Measurements from ENCODE around the gene ATP9B.

The ATP9B gene

DNA sequence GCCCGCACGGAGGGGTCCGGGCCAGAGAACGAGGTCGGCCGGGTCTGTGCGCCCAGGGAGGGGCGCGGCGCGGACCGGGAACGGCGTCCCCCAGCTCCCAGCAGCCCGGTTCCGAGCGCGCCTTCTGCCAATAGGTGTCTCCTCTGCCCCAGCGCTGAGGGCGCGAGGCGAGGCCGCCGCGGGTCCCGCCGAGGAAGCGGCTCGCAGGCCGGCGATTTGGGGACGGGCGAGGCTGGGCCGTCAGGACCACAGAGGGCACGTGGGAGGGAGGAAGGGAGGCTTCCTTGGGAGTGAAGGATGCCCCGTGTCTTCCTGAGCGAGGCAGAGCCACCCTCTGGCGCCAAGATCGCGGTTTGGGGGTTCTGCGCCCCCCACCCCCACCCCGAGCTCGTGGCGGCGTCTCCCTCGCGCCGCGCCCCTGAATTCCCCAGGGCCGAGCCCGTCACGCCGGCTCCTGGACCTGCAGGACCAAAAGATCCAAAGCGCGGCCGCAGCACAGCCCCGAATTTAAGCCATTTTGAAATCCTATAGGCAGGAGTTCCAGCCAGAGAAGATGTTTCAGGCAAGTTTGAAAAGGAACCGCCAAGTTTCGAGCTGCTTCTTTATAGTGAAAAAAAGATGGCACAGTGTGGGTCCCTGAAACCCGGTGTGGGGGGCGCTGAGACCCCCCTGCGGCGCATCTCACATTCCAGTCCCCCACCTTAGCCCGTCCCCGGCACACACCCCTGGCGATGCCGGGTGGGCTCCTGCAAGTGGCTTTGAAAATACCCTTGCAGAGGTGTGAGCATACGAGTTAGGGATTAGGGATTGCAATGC lies 327.4 kb downstream of the ATP9B start:
- no peak for DNase-seq (ENCODE audit: low spot score)

DNA sequence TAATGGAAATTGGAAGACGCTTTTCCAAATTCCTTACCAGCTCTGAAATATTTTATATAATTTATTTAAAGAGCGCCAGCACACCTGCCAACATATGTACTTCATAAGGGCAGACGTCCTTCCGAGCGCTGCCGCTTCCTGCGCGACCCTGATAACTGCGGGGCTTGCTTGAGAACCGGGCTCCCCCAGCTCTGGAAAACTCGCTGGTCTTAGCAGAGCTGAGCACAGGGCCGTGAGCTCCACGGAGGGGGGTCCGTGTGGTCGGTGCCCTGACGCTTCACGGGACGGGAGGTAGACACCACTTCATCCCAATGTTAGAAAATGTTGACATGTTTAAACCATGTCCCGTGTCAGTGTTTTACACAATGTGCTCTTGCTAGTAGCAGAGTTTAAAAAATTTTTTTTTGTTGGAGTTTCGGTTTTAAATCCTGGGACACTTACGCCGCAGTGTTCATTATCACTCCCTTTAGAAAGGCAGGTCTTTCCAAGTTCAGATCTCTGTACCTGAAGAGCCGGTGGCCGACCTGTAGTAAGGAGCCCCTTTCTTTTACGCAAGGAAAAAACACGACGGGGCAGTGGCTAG lies 328.1 kb downstream of the ATP9B start:
- DNase-seq (ENCODE audit: low spot score): no peak

DNA sequence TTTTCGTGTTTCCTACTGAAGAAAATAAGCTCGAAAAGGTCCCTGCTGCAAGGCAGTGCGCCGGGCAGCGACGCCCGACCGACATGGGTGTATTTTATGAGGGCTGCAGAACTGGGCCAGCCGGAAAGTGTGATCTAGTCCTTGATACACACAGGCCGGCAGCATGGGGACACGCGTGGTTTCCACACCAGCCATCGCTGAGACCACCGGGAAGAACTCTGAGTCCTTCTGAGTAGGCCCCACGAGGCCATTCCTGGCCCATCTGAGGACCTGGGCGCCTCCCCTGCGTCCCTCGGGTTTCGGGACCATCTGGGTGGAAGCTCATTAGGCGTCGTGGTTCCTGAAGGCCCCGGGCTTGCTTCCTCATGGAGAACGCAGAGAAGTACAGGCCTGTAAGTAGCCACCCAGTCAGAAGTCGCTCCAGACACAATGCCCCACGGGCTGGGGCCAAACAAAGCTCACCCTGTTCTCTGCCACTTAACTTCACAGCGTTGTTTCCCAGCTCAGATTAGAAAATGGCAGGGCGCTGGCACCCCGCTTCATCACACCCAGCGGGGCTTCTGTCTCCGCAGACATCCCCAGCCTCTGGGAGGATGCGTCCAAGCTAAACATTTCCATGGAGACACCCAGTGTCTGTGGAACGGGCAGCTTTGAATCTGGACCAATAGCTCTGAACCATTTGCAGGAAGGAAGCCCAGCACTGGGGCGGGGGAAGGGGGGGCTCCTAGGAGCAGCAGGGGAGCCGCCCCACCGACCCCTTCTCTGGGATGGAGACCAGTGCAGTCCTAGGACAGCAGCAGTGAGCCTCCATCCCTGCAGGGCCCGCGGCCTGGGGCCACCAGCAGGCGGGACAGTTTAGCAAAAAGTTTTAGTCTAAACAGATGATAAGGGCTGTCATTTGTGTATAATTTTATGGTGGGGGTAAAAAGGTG lies 328.9 kb downstream of the ATP9B start:
- no peak for DNase-seq (ENCODE audit: low spot score)

DNA sequence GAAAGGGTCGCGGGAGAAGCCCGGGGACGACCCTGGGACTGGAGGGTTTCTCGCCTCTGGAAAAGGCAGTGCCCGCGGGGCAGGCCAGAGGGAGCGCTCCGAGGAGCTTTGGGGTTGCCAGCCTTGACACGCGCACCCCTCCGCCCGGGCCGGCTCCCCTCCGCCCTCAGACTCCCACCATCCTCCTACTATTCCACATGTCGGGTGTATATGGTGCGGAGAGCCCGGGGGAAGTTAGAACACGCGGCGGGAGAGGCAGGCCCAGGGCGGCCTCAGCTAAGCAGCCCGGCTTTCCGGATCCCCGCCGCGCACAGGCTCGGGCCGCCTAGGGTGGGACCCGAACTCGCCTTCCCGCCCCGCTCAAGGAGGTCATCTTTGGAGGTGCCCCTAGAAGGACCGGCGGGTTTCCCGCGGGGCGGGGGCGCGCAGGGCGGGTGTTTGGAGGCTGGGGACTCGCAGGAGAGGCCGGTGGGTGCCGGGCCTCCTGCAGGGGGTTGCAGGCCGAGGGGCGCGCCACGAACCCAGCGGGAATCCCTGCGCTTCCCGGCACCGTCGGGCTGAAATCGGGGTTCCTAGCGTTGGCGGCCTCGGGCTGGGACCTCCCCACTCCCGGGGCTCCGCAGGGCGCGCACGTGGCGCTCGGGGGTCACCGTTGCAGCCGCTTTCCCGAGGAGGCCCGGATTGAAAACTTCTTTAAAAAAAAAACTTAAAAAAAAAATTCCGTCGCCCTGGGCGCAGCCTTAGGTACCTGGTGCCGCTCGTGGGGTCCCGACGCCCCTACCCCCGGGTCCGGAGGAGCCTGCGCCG lies 330.3 kb downstream of the ATP9B start:
- peak; percentile 40 for DNase-seq (ENCODE audit: low spot score)

DNA sequence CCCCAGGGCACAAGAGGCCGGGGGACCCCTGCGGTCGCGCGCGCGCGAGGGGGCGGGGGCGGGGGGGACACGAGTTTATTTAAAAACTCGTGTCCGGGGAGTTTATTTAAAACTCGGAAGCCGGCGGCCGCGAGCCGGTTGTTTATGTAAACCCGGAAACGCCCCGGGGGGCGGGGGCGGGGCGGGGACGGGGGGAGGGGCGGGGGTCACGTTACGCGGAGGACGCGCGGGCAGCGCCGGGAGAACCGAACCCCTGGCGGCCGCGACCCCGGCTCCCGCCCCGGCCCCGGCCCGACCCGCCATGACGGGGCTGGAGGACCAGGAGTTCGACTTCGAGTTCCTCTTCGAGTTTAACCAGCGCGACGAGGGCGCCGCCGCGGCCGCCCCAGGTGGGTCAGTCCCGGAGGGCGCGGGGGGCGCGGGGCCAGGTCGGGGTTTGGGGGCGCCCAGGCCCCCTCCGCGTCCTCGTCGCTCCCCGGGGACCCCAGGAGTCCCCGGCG lies 330.9 kb downstream of the ATP9B start:
- DNase-seq (ENCODE audit: low spot score): peak; percentile 87

DNA sequence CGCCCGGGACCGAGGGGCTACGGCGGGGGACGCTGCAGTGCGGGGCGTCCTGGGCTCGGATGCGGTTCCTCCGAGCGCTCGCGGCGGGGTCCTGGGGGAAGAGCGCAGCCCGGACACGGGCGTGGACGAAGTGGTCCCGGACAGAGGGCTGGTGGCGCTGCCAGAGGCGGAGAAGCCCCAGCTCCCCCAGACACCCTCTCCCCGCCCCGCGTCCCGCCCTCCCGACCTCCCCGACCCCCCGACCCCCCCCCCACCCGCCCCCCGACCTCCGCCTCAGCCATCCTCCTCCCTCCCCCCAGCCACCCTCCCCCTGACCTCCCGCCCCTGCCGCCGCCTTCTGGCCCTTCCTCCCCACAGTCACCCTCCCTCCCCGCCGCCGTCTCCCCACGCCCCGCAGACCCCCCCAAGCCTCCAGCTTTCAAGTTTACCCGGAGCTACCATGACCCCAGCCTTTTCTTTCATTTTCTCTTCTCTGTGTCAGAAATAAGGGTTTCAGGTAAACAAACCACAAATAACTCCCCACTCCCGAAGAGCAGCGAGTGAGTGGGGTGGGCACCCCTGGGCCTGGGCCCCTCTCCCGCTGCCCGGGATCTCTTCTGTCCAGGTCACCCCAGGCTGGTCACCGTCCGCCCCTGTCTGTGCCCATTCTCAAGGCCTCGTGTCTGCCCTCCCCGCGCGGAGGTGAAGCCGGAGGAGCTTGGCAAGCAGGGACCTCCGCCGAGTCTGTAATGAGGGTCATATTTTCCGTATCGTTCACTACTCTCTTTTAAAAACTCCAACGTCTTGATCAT lies 331.6 kb downstream of the ATP9B start:
- no peak for DNase-seq (ENCODE audit: low spot score)

DNA sequence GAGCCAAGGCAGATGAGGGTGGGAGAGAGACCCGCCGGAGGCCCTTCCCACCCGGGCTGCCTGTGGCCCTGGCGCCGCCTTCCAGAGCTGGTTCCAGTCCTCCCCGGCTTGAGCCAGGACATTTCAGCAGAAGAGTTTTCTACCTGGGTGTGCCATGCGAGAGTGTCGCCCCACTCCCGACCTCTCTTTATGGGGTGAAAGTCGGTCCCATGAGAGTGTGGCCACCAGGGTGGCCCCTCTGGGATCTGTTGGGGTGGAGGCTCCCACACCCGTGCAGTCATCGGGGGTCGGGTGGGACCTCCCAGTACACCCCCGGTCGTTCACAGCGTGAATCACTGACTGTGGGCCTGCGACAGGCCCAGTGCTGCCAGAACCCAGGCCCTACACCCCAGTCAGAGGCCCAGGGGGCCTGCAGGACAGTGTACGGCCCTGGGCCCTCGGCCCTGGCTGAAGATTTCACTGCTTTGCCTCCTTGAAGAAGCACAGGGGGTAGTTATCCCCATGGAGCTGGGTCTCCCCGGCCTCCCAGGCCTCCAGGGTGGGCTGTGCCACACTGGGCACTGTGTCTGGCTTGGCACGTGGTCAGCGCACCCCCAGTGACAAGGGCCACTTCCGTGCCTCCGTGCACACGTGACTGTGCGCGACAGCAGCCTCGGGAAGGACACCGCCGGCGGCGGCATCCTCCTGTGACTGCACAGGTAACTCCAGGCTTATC lies 332.5 kb downstream of the ATP9B start:
- DNase-seq (ENCODE audit: low spot score): no peak

DNA sequence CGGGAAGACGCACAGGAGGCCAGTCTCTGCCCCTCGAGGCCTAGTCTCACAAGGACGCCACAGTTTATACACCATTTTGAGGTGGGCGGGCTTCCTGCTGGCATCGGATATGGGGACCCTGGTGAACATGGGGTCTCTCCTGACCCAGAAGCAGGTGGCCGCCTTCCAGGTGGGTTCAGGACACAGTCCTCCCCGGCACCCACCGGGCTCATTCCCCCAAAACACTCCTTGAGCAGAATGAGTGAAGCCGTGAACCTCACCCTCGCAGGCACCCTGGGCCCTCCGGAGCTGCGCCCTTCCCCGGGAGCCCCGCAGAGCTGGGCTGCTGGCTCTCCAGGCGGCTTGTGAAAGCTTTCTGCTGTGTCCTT lies 333.0 kb downstream of the ATP9B start:
- no peak for DNase-seq (ENCODE audit: low spot score)

DNA sequence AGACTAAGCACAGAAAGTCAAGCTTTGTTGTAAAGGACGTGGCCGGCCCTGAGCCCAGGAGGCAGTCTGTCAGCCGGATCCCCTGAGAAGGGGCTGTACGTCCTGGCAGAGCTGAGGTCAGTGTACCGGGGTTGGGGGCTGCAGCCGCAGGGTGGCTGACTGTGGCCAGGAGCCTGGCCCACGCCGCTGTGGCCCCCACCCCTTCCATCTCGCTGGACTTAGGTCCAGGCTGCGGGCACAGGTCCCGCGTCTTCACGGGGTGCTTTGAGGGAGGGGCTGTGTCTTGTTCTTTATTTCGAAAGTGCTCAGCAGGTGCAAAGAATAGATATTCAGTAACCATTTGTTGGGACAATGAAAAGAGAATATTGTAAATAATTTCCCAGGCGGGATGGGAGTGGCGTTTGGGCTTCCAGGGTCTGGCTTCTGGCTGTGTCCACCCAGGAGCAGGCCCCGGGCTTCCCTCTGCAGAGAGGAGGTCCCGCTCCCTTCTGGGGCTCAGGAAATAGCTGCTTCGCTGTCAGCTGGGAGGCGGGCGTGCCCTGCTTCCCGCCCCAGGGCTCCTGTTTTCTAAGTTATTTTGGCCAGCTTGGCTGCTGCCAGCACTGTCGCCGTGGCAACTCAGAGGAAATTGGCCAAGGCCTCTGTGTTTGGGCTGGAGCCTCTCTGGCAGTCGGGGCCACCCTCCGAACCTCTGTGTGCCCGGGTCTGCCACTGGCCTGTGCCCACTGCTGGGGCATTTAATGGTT lies 334.0 kb downstream of the ATP9B start:
- DNase-seq (ENCODE audit: low spot score): no peak

DNA sequence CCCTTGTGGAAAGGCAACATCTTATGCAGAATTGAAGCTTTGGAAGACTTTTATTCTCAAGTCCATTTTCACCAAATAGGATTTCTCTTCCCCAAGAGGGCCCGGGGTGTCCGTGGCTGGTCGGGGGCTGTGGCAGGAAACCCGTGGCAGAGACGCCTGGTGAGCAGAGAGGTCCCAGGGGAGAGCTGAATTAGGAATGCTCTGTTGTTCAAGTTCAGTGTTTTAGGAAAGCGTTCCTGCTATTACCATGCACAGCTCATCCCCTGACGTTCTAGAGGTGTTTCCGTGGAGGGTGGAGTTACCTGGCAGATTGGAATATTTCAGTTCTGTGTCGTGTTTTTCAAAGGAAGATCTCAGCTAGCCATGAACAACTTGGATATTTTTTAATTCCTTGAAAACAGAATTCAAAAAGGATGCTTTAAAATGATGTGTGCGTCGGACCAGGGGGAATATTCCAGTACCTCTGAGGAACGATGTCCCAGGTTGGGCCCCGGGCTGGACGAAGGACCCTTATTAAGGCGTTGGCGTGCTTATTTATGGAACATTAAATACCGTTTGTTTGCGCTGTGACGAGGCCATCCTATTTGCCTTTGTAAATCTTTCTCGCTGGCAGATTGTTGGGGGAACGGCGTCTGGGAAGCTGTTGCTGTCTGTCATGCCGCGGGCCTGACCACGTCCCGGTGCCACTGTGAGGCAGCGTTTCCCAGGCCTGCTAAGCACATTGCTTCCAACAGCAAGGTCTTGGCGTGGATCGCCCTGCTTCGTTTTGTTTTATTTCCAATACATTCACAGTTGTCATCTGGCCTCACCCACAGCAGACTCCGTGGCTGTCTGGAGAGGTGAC lies 334.8 kb downstream of the ATP9B start:
- no peak for DNase-seq (ENCODE audit: low spot score)

DNA sequence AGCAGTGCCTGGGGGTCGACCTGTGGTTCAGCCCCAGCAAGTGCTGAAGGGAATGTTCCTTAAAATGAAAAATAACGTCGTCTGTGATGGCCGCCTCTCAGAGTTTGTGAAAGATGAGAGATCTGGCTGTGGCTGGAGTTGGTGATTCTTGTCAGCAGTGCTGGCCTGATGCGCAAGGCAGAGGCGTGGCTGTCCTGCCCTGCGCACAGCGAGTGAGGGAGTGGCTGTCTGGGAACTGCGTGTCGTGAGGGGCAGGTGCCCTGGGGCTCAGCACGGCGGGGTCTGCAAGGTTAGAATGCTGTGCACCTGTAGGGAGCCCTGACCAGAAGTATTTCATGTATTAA lies 335.3 kb downstream of the ATP9B start:
- DNase-seq (ENCODE audit: low spot score): no peak

DNA sequence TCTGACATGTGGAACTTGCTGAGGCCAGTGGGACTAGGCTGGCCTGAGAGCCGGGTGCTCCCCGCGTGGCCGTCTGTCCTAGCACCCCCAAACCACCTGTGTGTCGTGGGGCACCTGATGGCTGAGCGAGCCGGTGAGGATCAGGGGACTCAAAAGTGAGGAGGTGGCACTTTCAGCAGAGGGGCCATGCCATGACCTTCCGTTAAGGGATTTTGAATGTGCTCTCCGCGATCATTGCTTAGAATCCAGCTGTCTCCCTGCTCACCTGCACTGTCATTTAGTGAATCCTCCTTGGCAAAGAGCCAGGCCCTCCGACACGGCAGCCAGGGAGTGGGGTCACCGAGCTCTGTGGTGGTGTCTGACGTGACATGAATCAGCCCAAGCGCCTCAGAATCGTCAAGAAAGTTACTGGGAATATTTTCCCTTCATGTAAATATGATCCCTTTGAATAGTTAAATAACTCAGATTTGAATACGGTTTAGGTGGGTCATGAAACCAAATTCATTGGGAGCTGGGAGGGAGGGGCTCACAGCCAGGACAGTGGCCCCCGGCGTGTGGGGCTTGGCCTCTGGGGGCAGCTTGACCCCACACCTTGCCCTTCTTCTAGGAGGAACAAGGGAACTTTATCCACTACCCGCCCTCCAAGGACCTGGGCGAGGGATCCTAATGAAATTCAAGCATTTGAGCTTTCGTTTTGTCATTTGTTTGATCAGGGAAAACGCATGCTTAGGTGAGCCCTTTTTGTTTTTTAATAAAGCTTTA lies 336.0 kb downstream of the ATP9B start:
- DNase-seq (ENCODE audit: low spot score): no peak

DNA sequence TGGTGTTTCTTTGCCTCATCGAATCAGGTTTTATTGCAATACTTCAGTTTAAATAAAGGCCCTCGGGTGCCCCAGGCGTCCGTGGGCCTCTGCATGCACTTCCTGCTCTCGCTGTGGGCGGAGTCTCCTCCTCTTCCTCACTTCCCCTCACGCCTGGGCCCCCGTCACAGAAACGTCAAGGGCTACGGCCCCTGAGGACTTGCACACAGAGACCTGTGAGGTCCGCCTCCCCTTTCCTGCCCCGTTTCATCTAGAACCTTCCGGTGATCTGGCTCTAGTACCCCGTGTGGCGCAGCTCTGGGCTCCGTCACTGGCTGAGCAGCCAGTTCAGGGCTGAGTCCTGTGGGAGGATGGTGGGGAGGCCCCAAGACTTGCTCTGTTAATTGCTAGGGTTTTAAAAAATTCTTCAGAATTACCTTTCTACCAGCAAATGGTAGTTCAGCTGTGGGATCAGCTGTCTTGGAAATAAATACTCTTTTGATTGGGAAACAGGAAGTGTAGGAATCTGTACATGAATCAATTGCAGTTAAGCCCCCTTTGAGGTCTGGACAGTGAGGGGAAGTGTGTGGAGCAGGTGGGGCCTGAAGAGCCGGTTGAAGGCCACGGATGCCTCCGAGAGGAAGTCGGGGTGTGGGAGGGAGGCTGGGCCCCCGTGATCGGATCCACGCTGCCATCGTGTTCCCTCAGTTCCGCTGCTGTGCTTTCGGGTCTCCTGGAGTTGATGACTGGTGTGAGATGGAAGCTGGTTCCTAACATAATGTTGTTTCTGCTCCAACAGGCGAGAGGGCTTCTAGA lies 336.8 kb downstream of the ATP9B start:
- no peak for DNase-seq (ENCODE audit: low spot score)

DNA sequence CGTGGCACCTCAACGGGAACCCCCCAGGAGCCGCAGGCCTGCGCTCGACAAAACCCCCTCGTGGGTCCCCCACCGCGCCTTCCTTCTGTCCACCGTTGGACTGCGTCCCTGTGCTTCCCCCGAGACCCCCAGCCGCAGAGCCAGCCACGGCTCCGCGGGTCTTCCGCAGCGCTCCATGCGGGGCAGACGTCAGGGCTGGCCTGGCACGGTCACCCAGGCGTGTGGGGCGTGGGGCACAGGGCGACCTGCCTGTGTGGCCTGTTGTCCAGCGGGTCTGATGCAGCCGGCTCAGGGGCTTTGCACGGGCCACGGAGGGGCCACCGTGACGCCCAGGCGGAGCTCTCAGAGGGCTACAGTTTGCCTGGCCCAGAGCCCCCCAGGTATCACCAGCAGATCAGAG lies 337.5 kb downstream of the ATP9B start:
- DNase-seq (ENCODE audit: low spot score): no peak

DNA sequence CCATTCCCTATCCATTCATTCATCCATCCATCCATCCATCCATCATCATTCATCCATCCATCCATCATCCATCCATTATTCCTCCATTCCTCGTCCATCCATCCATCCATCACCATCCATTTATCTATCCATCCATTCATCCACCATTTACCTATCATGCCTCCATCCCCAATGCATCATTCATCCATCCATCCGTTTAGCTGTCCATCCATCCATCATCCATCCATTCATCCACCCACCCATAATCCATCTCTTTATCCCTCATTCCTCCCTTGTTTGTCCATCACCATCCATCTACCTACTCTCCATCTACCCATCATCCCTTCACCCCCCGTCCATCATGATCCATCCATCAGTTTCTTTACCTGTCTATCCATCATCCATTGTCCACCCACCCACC lies 340.1 kb downstream of the ATP9B start:
- DNase-seq (ENCODE audit: low spot score): no peak

DNA sequence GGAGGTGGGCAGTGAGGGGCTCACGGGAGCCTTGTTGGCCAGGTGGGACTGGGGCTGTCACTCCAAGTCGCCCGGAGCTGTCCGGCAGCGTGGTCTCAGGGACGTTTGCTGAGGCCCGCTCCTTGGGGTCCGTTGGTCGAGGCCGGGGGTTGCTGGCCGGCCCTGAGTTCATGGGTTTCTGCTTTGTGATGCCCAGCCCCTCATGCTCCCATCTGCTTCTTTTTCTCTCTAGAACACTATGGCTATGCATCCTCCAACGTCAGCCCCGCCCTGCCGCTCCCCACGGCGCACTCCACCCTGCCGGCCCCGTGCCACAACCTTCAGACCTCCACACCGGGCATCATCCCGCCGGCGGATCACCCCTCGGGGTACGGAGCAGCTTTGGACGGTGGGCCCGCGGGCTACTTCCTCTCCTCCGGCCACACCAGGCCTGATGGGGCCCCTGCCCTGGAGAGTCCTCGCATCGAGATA lies 341.0 kb downstream of the ATP9B start:
- no peak for DNase-seq (ENCODE audit: low spot score)

All from HuH-7 (cell line).